HG03095 (cell line): ENCODE measurements around the gene OR1D5.
A peak's percentile ranks its signal among the peaks of the same experiment; 100 is the strongest.
"Not testable (repeated sequence)": the region's sequence is repeated elsewhere in the genome, so short reads cannot be mapped to it uniquely, and the experiment has no call there.

ENCODE experiments used
- ATAC-seq: cut with Tn5 transposase; IDR thresholded peaks from one replicate; pipeline ENCODE4 v1.9.1; 2021; ENCODE audit warnings: moderate library complexity; ENCODE audit not compliant: unreplicated experiment

The OR1D5 gene

GRCh38 chr17:3063507-3063906 is at the start of gene OR1D5:
Gene OR1D5, minus strand, starts transcription at chr17:3063607. Its CDS starts 0 bp downstream, at chr17:3063607.
- ATAC-seq = not testable (repeated sequence)

GRCh38 chr17:3104322-3104721 is 40.9 kb upstream of the OR1D5 start, which contains the start of gene OR1D2:
Gene OR1D2, minus strand, starts transcription at chr17:3104422. Its CDS starts 11,426 bp downstream, at chr17:3092996.
- ATAC-seq = no peak

- not testable (repeated sequence) for ATAC-seq
Measured at GRCh38 chr17:3073850-3074249, 10.4 kb upstream of the OR1D5 start.

GRCh38 chr17:3065192-3065591 is 1.8 kb upstream of the OR1D5 start:
- not testable (repeated sequence) for ATAC-seq

- ATAC-seq = not testable (repeated sequence)
Measured at GRCh38 chr17:3062824-3063377, 506 bp downstream of the OR1D5 start.

- ATAC-seq = not testable (repeated sequence)
Measured at GRCh38 chr17:3054868-3055267, 8.5 kb downstream of the OR1D5 start.

GRCh38 chr17:3049705-3050295 is 13.6 kb downstream of the OR1D5 start:
- no peak for ATAC-seq

- ATAC-seq = peak; percentile 75
Measured at GRCh38 chr17:3048727-3049471, 14.5 kb downstream of the OR1D5 start.

GRCh38 chr17:3046753-3047152 is 16.7 kb downstream of the OR1D5 start:
- no peak for ATAC-seq

GRCh38 chr17:3043737-3044365 is 19.6 kb downstream of the OR1D5 start:
- ATAC-seq = no peak

GRCh38 chr17:3040882-3041281 is 22.5 kb downstream of the OR1D5 start:
- no peak for ATAC-seq

- ATAC-seq = no peak
Measured at GRCh38 chr17:3039736-3040135, 23.7 kb downstream of the OR1D5 start.

GRCh38 chr17:3038941-3039340 is 24.5 kb downstream of the OR1D5 start:
- ATAC-seq = no peak

GRCh38 chr17:3037259-3037658 is 26.1 kb downstream of the OR1D5 start:
- no peak for ATAC-seq

- no peak for ATAC-seq
Measured at GRCh38 chr17:3036800-3037199, 26.6 kb downstream of the OR1D5 start.

GRCh38 chr17:3035968-3036280 is 27.5 kb downstream of the OR1D5 start:
- no peak for ATAC-seq

- ATAC-seq = no peak
Measured at GRCh38 chr17:3035256-3035967, 28.0 kb downstream of the OR1D5 start.

GRCh38 chr17:3034578-3034920 is 28.9 kb downstream of the OR1D5 start:
- no peak for ATAC-seq

- no peak for ATAC-seq
Measured at GRCh38 chr17:3033741-3034577, 29.4 kb downstream of the OR1D5 start.

- ATAC-seq = no peak
Measured at GRCh38 chr17:3033248-3033640, 30.2 kb downstream of the OR1D5 start.
